GM12873 (cell line): Measurements from ENCODE around the gene MRPL18.

Experiments used
- TF ChIP-seq, protein P1 (sequence below): IDR thresholded peaks from 2 replicates; pipeline ENCODE4 v1.5.1; 2012; ENCODE audit warnings: low read depth, mild to moderate bottlenecking, moderate library complexity, low read length, control low read depth; ENCODE audit not compliant: insufficient read depth; ENCODE audit errors: missing control alignments

MRPL18 gene

DNA sequence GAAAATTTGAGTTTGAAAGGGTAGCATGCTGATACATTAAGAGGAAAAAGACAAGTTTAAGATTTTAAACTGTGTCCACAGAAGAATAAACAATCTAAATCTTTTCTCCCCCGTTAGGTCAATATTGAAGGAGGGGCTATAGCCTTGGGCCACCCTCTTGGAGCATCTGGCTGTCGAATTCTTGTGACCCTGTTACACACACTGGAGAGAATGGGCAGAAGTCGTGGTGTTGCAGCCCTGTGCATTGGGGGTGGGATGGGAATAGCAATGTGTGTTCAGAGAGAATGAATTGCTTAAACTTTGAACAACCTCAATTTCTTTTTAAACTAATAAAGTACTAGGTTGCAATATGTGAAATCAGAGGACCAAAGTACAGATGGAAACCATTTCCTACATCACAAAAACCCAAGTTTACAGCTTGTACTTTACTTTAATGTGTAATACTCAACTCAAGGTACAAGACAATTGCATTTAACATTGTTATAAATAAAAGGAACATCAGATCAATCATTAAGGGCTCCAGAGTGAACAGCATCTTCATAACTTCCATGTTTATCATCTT, 11.6 kb upstream of the MRPL18 start:
- TF ChIP-seq, protein P1, sequence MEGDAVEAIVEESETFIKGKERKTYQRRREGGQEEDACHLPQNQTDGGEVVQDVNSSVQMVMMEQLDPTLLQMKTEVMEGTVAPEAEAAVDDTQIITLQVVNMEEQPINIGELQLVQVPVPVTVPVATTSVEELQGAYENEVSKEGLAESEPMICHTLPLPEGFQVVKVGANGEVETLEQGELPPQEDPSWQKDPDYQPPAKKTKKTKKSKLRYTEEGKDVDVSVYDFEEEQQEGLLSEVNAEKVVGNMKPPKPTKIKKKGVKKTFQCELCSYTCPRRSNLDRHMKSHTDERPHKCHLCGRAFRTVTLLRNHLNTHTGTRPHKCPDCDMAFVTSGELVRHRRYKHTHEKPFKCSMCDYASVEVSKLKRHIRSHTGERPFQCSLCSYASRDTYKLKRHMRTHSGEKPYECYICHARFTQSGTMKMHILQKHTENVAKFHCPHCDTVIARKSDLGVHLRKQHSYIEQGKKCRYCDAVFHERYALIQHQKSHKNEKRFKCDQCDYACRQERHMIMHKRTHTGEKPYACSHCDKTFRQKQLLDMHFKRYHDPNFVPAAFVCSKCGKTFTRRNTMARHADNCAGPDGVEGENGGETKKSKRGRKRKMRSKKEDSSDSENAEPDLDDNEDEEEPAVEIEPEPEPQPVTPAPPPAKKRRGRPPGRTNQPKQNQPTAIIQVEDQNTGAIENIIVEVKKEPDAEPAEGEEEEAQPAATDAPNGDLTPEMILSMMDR: no peak

DNA sequence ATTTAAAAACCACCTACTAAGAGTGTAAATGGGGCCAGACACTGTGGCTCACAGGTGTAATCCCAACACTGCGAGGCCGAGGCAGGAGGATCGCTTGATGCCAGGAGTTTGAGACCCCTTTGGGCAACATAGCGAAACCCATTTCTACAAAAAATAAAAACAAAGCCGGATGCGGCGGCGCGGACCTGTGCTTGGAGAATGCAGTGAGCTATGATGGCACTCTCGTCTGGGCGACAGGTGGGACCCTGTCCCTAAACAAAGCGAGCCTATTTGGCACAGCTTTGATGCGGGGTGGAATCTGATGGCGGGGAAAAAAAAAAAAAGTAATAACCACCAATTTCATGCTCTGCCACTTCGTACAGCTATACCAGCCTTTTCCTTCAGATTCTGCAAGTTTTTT, 2.0 kb upstream of the MRPL18 start:
- TF ChIP-seq, protein P1: no peak

DNA sequence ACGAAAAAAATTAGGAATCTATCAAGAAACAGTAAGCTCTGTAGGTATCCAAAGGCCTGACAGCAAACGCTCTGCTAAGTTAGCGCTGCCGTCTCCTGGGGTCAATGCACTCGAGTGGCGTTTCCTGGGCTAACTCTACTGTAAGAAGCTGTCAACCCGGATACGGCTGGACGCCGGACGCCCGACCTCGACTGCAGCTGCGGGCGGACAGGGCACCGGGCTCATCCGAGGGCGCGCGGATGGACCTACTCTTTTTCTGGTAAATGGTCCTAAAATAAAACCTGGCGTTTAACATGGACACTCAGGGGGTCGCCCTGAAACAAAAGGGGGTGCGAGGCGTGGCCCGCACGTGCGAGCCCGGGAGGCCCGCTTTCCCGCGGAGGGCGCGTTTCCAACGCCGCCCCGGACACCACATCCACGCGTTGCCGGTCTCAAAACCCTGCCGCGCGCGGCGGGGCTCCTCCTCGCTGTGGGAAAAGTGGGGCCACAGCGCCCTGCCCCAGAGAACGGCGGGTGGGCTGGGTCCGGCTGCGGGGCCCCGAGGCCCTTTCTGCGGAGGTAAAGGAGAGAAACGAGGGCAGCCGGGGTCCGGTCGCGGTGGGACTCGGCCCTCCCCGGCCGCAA, 1.4 kb upstream of the MRPL18 start:
- TF ChIP-seq, protein P1: no peak

DNA sequence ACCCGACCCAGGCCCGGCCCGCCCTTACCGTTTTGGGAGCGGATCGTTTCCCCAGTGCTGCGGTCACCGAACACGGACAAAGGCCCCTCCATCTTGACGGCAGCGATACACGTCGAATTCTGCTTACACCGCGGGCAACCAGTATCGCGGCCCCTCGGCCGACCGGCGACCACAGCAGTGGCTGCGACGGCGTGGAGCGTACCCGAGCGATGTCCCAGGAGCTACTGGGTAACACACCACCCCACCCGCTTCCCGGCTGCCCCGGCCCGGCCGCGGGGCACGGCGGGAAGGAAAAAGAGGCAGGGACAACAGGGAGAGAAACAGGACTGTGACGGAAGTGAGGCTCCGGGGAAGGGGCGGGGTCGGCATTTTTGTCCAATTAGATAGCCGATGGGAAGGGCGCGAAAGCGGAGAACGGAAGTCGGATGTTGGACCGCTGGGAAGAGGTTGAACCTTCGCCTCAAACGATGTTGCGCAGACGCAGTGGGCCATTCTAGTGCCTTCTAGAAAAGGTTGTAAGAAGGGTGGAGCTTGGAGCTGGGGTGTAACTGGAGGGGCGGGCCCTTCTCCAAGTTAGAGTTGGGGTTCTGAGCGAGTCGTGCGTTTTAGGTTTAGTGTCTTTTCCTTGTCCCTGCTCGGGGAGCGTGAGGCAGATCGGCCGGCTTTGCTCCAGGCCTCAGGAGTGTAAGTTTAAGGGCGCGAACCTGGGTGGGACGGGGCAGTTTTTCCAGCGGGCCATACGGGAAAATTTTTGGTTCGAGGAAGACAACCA, 704 bp upstream of the MRPL18 start, which contains the start of gene TCP1:
Gene TCP1 (minus strand): TSS at position 226 of the 772 bp plus-strand sequence. CDS start 134 bp downstream, at position 92.
- TF ChIP-seq, protein P1: no peak

DNA sequence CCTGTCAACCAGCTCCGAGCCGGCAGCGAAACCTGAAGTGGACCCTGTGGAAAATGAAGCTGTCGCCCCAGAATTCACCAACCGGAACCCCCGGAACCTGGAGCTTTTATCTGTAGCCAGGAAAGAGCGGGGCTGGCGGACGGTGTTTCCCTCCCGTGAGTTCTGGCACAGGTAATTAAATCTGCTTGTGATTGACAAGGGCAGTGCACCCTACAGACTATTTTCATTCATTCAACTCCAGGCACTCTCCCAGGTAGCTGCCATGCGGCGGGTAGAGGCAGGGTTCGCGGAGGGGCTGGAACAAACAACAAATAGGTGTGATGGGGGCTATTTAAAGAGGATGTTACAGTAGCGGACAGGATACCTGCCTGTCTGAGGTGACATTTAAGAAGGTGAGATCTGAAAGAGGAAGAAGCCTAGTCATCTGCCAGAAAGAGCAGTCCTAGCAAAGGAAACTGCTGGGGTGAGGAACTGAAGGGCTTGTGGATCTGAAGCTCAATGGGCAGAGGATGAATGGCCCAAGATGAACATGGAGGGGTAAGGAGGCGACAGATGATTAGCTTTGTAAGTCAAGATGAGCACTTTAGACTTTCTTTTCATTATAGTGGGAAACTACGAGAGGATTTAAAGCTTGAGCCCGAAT, 810 bp downstream of the MRPL18 start:
- TF ChIP-seq, protein P1: no peak

DNA sequence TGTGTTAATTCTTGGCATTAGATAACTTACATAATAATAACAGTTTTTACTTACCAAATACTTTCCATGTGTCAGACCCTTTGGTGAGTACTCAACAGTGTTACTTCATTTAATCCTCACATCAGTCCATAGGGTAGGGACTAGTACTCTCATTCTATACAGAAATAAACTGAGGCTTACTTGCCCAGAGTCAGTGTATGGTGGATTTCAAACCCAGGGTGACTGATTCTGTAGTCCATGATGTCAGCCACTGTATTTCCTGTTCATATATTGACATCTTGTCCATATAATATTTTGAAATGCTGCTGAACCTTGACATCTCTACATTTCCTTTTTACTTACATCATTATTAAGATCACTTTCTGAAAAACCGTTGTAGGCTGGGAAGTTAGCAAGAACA, 7.3 kb downstream of the MRPL18 start:
- TF ChIP-seq, protein P1: no peak
